Panc1 (cell line): ENCODE measurements around the gene TP53AIP1.

ENCODE experiments used
- POLR2AphosphoS5 ChIP-seq: IDR thresholded peaks from 2 replicates; pipeline ENCODE4 v1.6.1; 2012; ENCODE audit warnings: mild to moderate bottlenecking, low read depth, low read length, moderate library complexity
- SIN3A ChIP-seq: IDR thresholded peaks from 2 replicates; pipeline ENCODE4 v1.6.1; 2012; ENCODE audit warnings: low read depth, mild to moderate bottlenecking, low read length, moderate library complexity, borderline replicate concordance; ENCODE audit not compliant: insufficient read depth
- TCF7L2 ChIP-seq: IDR thresholded peaks from 2 replicates; pipeline ENCODE4 v1.6.1; 2011; ENCODE audit warnings: mild to moderate bottlenecking, low read depth, low read length, inconsistent platforms
- TF ChIP-seq, protein P1 (sequence below): fragments of 450-650 bp; IDR thresholded peaks from 2 replicates; pipeline ENCODE4 v1.5.1; 2017; ENCODE audit warnings: mild to moderate bottlenecking

DNA sequence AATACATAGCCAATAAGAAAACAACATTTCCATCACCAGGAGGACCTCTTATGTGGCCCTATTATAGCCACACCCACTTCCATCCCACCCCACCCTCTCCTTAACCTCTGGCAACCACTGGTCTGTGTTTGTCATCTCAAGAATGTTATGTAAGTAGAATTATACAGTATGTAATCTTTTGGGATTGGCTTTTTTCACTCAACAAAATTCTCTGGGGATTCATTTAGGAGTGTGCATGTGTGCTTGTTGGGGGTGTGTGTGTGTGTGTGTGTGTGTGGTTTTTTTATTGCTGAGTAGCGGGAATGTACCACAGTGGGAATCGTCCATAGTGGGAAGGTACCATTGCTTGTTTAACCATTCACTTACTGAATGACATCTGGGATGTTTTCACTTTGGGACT is 46.3 kb downstream of the TP53AIP1 start:
- TF ChIP-seq, protein P1, sequence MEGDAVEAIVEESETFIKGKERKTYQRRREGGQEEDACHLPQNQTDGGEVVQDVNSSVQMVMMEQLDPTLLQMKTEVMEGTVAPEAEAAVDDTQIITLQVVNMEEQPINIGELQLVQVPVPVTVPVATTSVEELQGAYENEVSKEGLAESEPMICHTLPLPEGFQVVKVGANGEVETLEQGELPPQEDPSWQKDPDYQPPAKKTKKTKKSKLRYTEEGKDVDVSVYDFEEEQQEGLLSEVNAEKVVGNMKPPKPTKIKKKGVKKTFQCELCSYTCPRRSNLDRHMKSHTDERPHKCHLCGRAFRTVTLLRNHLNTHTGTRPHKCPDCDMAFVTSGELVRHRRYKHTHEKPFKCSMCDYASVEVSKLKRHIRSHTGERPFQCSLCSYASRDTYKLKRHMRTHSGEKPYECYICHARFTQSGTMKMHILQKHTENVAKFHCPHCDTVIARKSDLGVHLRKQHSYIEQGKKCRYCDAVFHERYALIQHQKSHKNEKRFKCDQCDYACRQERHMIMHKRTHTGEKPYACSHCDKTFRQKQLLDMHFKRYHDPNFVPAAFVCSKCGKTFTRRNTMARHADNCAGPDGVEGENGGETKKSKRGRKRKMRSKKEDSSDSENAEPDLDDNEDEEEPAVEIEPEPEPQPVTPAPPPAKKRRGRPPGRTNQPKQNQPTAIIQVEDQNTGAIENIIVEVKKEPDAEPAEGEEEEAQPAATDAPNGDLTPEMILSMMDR, result no peak
- no peak for TF ChIP-seq TCF7L2
- TF ChIP-seq POLR2AphosphoS5, result no peak
- no peak for TF ChIP-seq SIN3A
